ENCODE results near the gene CDC42SE2.
"Not testable (repeated sequence)": the region's sequence is repeated elsewhere in the genome, so short reads cannot be mapped to it uniquely, and the experiment has no call there.

CDC42SE2 gene

GRCh38 chr5:131367219-131367860, 103.5 kb downstream of the CDC42SE2 start:
- Histone ChIP-seq H3K9ac (ENCODE audit: low read length) (no peak overlapping the region), H3K4me3 (ENCODE audit: low read depth, low read length) (no peak overlapping the region), H3K36me3 (ENCODE audit: control insufficient read depth, insufficient read depth, low read length) (no peaks in the 10 kb centered on the region), H3K27ac (ENCODE audit: low read depth, low read length) (no peak overlapping the region), H3K4me1 (ENCODE audit: control insufficient read depth, insufficient read depth, low read length) (no peaks in the 10 kb centered on the region), H3K9me3 (ENCODE audit: control insufficient read depth, insufficient read depth, low read depth, low read length) (no peaks in the 10 kb centered on the region), H3K27me3 (ENCODE audit: control insufficient read depth, insufficient read depth, low read length) (no peaks in the 10 kb centered on the region)

GRCh38 chr5:131368866-131369265, 105.0 kb downstream of the CDC42SE2 start:
- H3K4me3 ChIP-seq (ENCODE audit: low read depth, low read length), result no peak overlapping the region
- H3K9ac ChIP-seq (ENCODE audit: low read length), result no peak overlapping the region
- H3K4me1 ChIP-seq (ENCODE audit: control insufficient read depth, insufficient read depth, low read length), result no peaks in the 10 kb centered on the region
- no peaks in the 10 kb centered on the region for H3K36me3 ChIP-seq (ENCODE audit: control insufficient read depth, insufficient read depth, low read length)
- H3K27ac ChIP-seq (ENCODE audit: low read depth, low read length), result no peak overlapping the region
- H3K27me3 ChIP-seq (ENCODE audit: control insufficient read depth, insufficient read depth, low read length), result no peaks in the 10 kb centered on the region
- no peaks in the 10 kb centered on the region for H3K9me3 ChIP-seq (ENCODE audit: control insufficient read depth, insufficient read depth, low read depth, low read length)

GRCh38 chr5:131369558-131369957, 105.7 kb downstream of the CDC42SE2 start:
- Histone ChIP-seq H3K36me3 (ENCODE audit: control insufficient read depth, insufficient read depth, low read length) (no peaks in the 10 kb centered on the region), H3K9me3 (ENCODE audit: control insufficient read depth, insufficient read depth, low read depth, low read length) (no peaks in the 10 kb centered on the region), H3K27me3 (ENCODE audit: control insufficient read depth, insufficient read depth, low read length) (no peaks in the 10 kb centered on the region), H3K27ac (ENCODE audit: low read depth, low read length) (no peak overlapping the region), H3K4me1 (ENCODE audit: control insufficient read depth, insufficient read depth, low read length) (no peaks in the 10 kb centered on the region), H3K4me3 (ENCODE audit: low read depth, low read length) (no peak overlapping the region), H3K9ac (ENCODE audit: low read length) (no peak overlapping the region)

GRCh38 chr5:131371835-131372234, 108.0 kb downstream of the CDC42SE2 start:
- Histone ChIP-seq H3K27ac (ENCODE audit: low read depth, low read length) (no peak overlapping the region), H3K36me3 (ENCODE audit: control insufficient read depth, insufficient read depth, low read length) (no peaks in the 10 kb centered on the region), H3K4me1 (ENCODE audit: control insufficient read depth, insufficient read depth, low read length) (no peaks in the 10 kb centered on the region), H3K4me3 (ENCODE audit: low read depth, low read length) (no peak overlapping the region), H3K9ac (ENCODE audit: low read length) (no peak overlapping the region), H3K9me3 (ENCODE audit: control insufficient read depth, insufficient read depth, low read depth, low read length) (no peaks in the 10 kb centered on the region), H3K27me3 (ENCODE audit: control insufficient read depth, insufficient read depth, low read length) (no peaks in the 10 kb centered on the region)

- Histone ChIP-seq H3K9ac (ENCODE audit: low read length) (no peak overlapping the region), H3K36me3 (ENCODE audit: control insufficient read depth, insufficient read depth, low read length) (no peaks in the 10 kb centered on the region), H3K4me1 (ENCODE audit: control insufficient read depth, insufficient read depth, low read length) (no peaks in the 10 kb centered on the region), H3K27me3 (ENCODE audit: control insufficient read depth, insufficient read depth, low read length) (no peaks in the 10 kb centered on the region), H3K4me3 (ENCODE audit: low read depth, low read length) (no peak overlapping the region), H3K27ac (ENCODE audit: low read depth, low read length) (no peak overlapping the region), H3K9me3 (ENCODE audit: control insufficient read depth, insufficient read depth, low read depth, low read length) (no peaks in the 10 kb centered on the region)
These were observed 109.4 kb downstream of the CDC42SE2 start for GRCh38 chr5:131373265-131373664.

- Histone ChIP-seq H3K36me3 (ENCODE audit: control insufficient read depth, insufficient read depth, low read length) (no peaks in the 10 kb centered on the region), H3K9ac (ENCODE audit: low read length) (no peak overlapping the region), H3K9me3 (ENCODE audit: control insufficient read depth, insufficient read depth, low read depth, low read length) (no peaks in the 10 kb centered on the region), H3K27me3 (ENCODE audit: control insufficient read depth, insufficient read depth, low read length) (no peaks in the 10 kb centered on the region), H3K27ac (ENCODE audit: low read depth, low read length) (no peak overlapping the region), H3K4me1 (ENCODE audit: control insufficient read depth, insufficient read depth, low read length) (no peaks in the 10 kb centered on the region), H3K4me3 (ENCODE audit: low read depth, low read length) (no peak overlapping the region)
These were observed 111.5 kb downstream of the CDC42SE2 start for GRCh38 chr5:131375351-131375750.

GRCh38 chr5:131377346-131377745, 113.5 kb downstream of the CDC42SE2 start:
- H3K4me3 ChIP-seq (ENCODE audit: low read depth, low read length), result no peak overlapping the region
- no peaks in the 10 kb centered on the region for H3K9me3 ChIP-seq (ENCODE audit: control insufficient read depth, insufficient read depth, low read depth, low read length)
- H3K27me3 ChIP-seq (ENCODE audit: control insufficient read depth, insufficient read depth, low read length), result no peaks in the 10 kb centered on the region
- H3K36me3 ChIP-seq (ENCODE audit: control insufficient read depth, insufficient read depth, low read length), result no peaks in the 10 kb centered on the region
- H3K9ac ChIP-seq (ENCODE audit: low read length), result no peak overlapping the region
- no peak overlapping the region for H3K27ac ChIP-seq (ENCODE audit: low read depth, low read length)
- H3K4me1 ChIP-seq (ENCODE audit: control insufficient read depth, insufficient read depth, low read length), result no peaks in the 10 kb centered on the region

- no peak overlapping the region for H3K4me3 ChIP-seq (ENCODE audit: low read depth, low read length)
- no peaks in the 10 kb centered on the region for H3K36me3 ChIP-seq (ENCODE audit: control insufficient read depth, insufficient read depth, low read length)
- no peak overlapping the region for H3K27ac ChIP-seq (ENCODE audit: low read depth, low read length)
- no peaks in the 10 kb centered on the region for H3K9me3 ChIP-seq (ENCODE audit: control insufficient read depth, insufficient read depth, low read depth, low read length)
- no peak overlapping the region for H3K9ac ChIP-seq (ENCODE audit: low read length)
- 0 out of 2 replicates have a peak, but pooled peaks cover 2% of the 10 kb centered on the region for H3K4me1 ChIP-seq (ENCODE audit: control insufficient read depth, insufficient read depth, low read length)
- H3K27me3 ChIP-seq (ENCODE audit: control insufficient read depth, insufficient read depth, low read length), result no peaks in the 10 kb centered on the region
These were observed 114.0 kb downstream of the CDC42SE2 start for GRCh38 chr5:131377785-131378325.

- no peaks in the 10 kb centered on the region for H3K36me3 ChIP-seq (ENCODE audit: control insufficient read depth, insufficient read depth, low read length)
- no peaks in the 10 kb centered on the region for H3K9me3 ChIP-seq (ENCODE audit: control insufficient read depth, insufficient read depth, low read depth, low read length)
- no peaks in the 10 kb centered on the region for H3K27me3 ChIP-seq (ENCODE audit: control insufficient read depth, insufficient read depth, low read length)
- 0 out of 2 replicates have a peak, but pooled peaks cover 2% of the 10 kb centered on the region for H3K4me1 ChIP-seq (ENCODE audit: control insufficient read depth, insufficient read depth, low read length)
- H3K27ac ChIP-seq (ENCODE audit: low read depth, low read length), result no peak overlapping the region
- no peak overlapping the region for H3K4me3 ChIP-seq (ENCODE audit: low read depth, low read length)
- H3K9ac ChIP-seq (ENCODE audit: low read length), result no peak overlapping the region
These were observed 115.1 kb downstream of the CDC42SE2 start for GRCh38 chr5:131378721-131379541.

GRCh38 chr5:131379723-131380122, 115.9 kb downstream of the CDC42SE2 start:
- no peak overlapping the region for H3K4me3 ChIP-seq (ENCODE audit: low read depth, low read length)
- no peak overlapping the region for H3K9ac ChIP-seq (ENCODE audit: low read length)
- H3K36me3 ChIP-seq (ENCODE audit: control insufficient read depth, insufficient read depth, low read length), result no peaks in the 10 kb centered on the region
- H3K9me3 ChIP-seq (ENCODE audit: control insufficient read depth, insufficient read depth, low read depth, low read length), result no peaks in the 10 kb centered on the region
- 0 out of 2 replicates have a peak, but pooled peaks cover 2% of the 10 kb centered on the region for H3K4me1 ChIP-seq (ENCODE audit: control insufficient read depth, insufficient read depth, low read length)
- H3K27ac ChIP-seq (ENCODE audit: low read depth, low read length), result no peak overlapping the region
- H3K27me3 ChIP-seq (ENCODE audit: control insufficient read depth, insufficient read depth, low read length), result no peaks in the 10 kb centered on the region

- not testable (repeated sequence) for H3K27ac ChIP-seq (ENCODE audit: low read depth, low read length); H3K36me3 ChIP-seq (ENCODE audit: control insufficient read depth, insufficient read depth, low read length); H3K9me3 ChIP-seq (ENCODE audit: control insufficient read depth, insufficient read depth, low read depth, low read length); H3K4me1 ChIP-seq (ENCODE audit: control insufficient read depth, insufficient read depth, low read length); H3K9ac ChIP-seq (ENCODE audit: low read length); H3K27me3 ChIP-seq (ENCODE audit: control insufficient read depth, insufficient read depth, low read length); H3K4me3 ChIP-seq (ENCODE audit: low read depth, low read length)
These were observed 116.4 kb downstream of the CDC42SE2 start for GRCh38 chr5:131380238-131380637.
